ENCODE measurements around the gene ILRUN.

ILRUN gene

DNA sequence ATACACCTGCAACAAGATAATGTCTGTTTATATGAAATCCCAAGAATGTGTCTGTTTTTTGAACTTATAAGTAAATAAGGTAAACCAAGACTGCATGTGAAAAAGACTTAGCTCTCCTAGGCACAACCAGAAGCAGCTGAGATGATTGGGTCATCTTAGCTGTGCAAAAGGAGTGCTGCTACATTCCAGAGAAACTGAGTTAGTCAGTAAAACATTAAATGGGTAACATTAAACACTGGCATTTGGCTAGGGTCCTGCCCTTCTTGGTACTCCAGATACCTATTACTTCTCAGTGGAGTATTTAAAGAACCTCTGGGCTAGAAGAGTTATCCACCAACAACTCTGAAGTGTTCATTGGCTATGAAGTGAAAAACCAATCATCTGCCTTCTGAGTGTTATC is 47.8 kb downstream of the ILRUN start:
- in situ Hi-C loops (cut with HindIII; ENCODE audit: low pct_ligation_motif_present, low sequenced_read_pairs), result no loop called here
- TF ChIP-seq, protein P1, sequence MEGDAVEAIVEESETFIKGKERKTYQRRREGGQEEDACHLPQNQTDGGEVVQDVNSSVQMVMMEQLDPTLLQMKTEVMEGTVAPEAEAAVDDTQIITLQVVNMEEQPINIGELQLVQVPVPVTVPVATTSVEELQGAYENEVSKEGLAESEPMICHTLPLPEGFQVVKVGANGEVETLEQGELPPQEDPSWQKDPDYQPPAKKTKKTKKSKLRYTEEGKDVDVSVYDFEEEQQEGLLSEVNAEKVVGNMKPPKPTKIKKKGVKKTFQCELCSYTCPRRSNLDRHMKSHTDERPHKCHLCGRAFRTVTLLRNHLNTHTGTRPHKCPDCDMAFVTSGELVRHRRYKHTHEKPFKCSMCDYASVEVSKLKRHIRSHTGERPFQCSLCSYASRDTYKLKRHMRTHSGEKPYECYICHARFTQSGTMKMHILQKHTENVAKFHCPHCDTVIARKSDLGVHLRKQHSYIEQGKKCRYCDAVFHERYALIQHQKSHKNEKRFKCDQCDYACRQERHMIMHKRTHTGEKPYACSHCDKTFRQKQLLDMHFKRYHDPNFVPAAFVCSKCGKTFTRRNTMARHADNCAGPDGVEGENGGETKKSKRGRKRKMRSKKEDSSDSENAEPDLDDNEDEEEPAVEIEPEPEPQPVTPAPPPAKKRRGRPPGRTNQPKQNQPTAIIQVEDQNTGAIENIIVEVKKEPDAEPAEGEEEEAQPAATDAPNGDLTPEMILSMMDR (IDR thresholded peaks at IDR 0.05; ENCODE audit: low read depth, low read length, missing control alignments), result no peak
- H3K27ac ChIP-seq, result no peak overlapping the region
- no peak overlapping the region for H3K4me3 ChIP-seq (ENCODE audit: low read depth, low read length)
- no peak for DNase-seq
- peaks cover 2% of the 10 kb centered on the region for H3K36me3 ChIP-seq (replicated peaks)
- no peaks in the 10 kb centered on the region for H3K27me3 ChIP-seq (replicated peaks)

Data from brain microvascular endothelial cell (primary cell).